Astrocyte of the cerebellum (primary cell): ENCODE results near the gene CLRN2.
"Not testable (repeated sequence)": the region's sequence is repeated elsewhere in the genome, so short reads cannot be mapped to it uniquely, and the experiment has no call there.

ENCODE experiments used
- DNase-seq: peaks from one replicate; pipeline ENCODE4 v3.0.0-alpha.2; 2011; ENCODE audit warnings: low read depth
- H3K4me3 ChIP-seq: 2 replicates; pipeline ENCODE4 v1.5.1; 2011; ENCODE audit warnings: mild to moderate bottlenecking, low read depth, low read length, moderate library complexity
- CTCF ChIP-seq: IDR thresholded peaks from 2 replicates; pipeline ENCODE4 v1.5.1; 2012; ENCODE audit warnings: low read length, low read depth, moderate library complexity, mild to moderate bottlenecking; ENCODE audit errors: missing control alignments
- in situ Hi-C: cut with HindIII; loops from 2 replicates; pipeline ENCODE4 v1.10.0; 2017; ENCODE audit warnings: low sequenced_read_pairs

CLRN2 gene

GRCh38 chr4:17535906-17536305, 20.9 kb downstream of the CLRN2 start:
- no peak for DNase-seq
- in situ Hi-C loops: no loop called here
- H3K4me3 ChIP-seq: no peak overlapping the region
- TF ChIP-seq CTCF: no peak

DNA sequence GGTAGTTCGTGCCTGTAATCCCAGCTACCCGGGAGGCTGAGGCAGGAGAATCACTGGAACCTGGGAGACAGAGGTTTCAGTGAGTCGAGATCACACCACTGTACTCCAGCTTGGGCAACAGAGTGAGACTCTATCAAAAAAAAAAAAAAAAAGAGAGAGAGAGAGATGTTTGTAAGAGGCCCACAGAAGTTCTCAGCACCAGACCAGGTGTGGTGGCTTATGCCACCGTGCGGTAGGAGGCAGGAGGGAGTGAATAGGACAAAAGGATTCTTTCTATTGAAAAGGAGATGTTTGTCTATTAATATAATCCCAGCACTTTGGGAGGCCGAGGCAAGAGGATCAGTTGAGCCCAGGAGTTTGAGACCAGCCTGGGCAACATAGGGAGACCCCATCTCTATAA, 22.1 kb downstream of the CLRN2 start:
- H3K4me3 ChIP-seq, DNase-seq, in situ Hi-C loops: not testable (repeated sequence)

DNA sequence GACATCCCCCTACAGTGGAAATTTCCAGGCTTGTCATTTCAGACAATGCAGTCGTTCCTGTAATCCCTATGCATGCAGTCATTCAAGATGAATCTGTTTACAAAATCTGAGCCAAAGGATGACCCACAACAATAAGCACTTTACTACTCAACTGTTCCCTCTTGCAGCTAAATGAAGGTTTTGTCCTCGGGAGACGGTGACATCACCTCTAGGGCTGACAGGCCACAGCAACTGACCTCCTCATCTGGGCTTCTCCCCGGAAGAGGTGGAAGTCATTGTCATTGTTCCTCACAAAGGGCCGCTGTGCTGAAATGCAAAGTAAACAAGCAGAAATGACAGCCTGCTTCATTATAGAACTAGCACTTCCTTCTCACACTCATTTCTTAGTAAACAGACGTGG, 29.2 kb downstream of the CLRN2 start:
- no peak overlapping the region for H3K4me3 ChIP-seq
- DNase-seq: no peak
- TF ChIP-seq CTCF: no peak
- in situ Hi-C loops: no loop called here

GRCh38 chr4:17544831-17545234, 29.9 kb downstream of the CLRN2 start:
- TF ChIP-seq CTCF: no peak
- H3K4me3 ChIP-seq: no peak overlapping the region
- no peak for DNase-seq
- in situ Hi-C loops: no loop called here

- in situ Hi-C loops: no loop called here
- no peak for DNase-seq
- no peak for TF ChIP-seq CTCF
- H3K4me3 ChIP-seq: no peak overlapping the region
These were observed 30.6 kb downstream of the CLRN2 start for GRCh38 chr4:17545374-17546140.

- DNase-seq: no peak
- no peak overlapping the region for H3K4me3 ChIP-seq
- in situ Hi-C loops: no loop called here
- TF ChIP-seq CTCF: no peak
These were observed 31.3 kb downstream of the CLRN2 start for GRCh38 chr4:17546222-17546621.

- no peak for DNase-seq
- in situ Hi-C loops: no loop called here
- TF ChIP-seq CTCF: no peak
- H3K4me3 ChIP-seq: no peak overlapping the region
These were observed 31.7 kb downstream of the CLRN2 start for GRCh38 chr4:17546678-17547077.
